HG03066 (cell line): ENCODE results near the gene ARHGAP26.

ENCODE experiments used
- ATAC-seq: cut with Tn5 transposase; IDR thresholded peaks from one replicate; pipeline ENCODE4 v1.9.1; 2021; ENCODE audit warnings: low read depth; ENCODE audit not compliant: unreplicated experiment

ARHGAP26 gene

GRCh38 chr5:142827934-142828576 is 57.9 kb downstream of the ARHGAP26 start:
- no peak for ATAC-seq

- ATAC-seq, result no peak
Measured at GRCh38 chr5:142828797-142829535, 58.8 kb downstream of the ARHGAP26 start.

- ATAC-seq, result no peak
Measured at GRCh38 chr5:142829801-142830220, 59.6 kb downstream of the ARHGAP26 start.

DNA sequence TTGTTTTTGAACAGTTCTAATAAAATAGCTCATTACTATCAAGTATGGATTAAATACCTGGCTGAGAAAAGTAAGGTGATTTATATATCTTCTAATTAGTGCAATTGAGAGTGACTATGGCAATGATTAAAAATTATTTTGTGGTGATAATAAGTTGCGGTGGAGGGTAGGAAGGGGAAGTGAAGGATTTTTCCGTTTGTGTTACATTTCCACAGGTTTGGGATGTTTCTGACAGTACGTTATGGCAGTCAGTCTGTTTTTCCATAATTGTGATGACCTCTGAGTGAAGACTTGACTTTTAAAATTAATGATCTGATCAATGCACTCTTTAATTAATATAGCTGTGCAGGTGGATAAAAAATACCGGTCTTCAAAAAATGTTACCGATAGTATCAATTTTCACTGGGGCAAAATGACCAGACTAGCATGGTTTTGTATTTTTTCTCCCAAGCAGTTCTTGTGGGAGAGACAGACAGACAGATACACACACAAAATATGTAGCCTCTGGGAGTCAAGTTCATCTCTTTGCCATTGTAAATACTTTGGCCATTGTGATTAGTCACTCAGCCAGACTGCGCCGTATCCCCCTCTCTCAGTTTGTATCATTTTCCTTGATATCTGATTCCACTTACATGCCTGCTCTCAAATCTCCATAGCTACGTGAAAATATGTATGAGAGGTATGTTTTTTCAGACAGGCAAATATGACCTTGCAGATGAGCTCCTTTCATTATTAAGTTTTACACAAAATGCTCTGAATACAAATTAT is 60.2 kb downstream of the ARHGAP26 start:
- no peak for ATAC-seq

DNA sequence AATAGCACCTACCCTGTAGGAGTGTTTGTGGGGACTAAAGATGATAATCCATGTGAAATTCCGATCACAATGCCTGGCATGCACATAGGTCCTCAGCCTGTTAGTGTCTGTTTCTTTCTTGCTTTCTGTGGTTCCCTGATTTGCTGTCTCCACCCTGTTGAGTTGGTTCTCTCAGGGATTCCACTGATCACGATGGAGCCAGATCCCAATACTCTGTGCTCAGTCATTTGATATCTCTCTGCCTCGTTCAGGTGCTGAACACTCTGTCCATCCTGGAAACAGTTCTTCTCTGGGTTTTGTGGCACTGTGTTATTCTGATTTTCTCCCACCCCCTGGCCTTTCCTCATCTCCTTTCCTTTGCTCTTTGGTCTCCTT is 60.8 kb downstream of the ARHGAP26 start:
- no peak for ATAC-seq

- ATAC-seq, result no peak
Measured at GRCh38 chr5:142832263-142832662, 62.1 kb downstream of the ARHGAP26 start.

GRCh38 chr5:142833517-142834449 is 63.6 kb downstream of the ARHGAP26 start:
- no peak for ATAC-seq

- ATAC-seq, result no peak
Measured at GRCh38 chr5:142834504-142834903, 64.3 kb downstream of the ARHGAP26 start.

GRCh38 chr5:142835540-142835939 is 65.4 kb downstream of the ARHGAP26 start:
- ATAC-seq, result no peak

- ATAC-seq, result no peak
Measured at GRCh38 chr5:142836048-142836447, 65.9 kb downstream of the ARHGAP26 start.

- no peak for ATAC-seq
Measured at GRCh38 chr5:142837081-142837725, 67.0 kb downstream of the ARHGAP26 start.

DNA sequence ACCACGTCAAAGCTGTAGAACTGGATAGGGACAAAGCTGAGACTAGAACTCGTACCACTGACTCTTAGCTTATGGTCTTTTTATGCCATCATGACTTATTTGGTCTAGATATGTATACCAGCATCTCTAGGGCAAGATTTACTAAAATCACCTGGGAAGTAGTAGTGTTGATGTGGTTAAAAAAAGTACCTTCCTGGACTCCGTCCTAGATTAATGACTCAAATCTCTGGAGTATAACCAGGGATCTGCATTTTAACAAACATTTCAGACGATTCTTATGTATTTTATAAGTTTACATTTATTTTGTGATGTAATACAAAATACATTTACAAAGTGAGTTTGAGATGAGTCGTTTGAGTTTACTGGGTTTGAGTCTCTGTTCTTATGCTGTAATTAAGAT is 68.7 kb downstream of the ARHGAP26 start:
- ATAC-seq, result no peak

DNA sequence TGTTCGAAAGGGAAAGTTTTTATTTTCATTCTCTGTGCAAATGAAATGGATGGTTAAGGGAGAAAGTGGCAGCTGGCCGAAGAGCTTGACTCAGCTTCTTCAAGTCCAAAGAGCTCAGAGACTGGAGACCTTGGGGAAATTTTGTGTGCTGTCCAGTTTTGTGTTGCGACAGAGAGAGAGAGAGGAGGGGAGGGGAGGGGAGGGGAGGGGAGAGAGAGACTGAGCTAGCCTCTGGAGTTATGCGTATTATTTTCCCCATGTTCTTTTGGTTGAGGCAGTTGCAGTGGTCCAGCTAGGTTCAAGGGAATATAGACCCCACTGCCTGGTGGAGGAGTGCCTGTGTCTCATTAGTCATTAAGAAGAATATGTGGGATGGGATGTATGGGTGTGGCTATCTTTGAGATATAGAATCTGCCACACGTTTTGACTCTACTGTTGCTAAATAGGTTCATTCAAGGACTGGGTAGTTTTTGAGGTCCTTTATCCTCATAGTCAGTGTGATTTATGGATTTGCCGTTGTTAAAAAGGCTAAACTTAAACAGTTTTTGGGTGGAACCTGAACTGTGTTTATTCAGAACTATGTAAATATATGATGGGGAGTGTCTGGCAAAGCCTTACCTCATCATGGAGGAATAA is 69.7 kb downstream of the ARHGAP26 start:
- no peak for ATAC-seq

GRCh38 chr5:142840575-142840974 is 70.4 kb downstream of the ARHGAP26 start:
- no peak for ATAC-seq

- no peak for ATAC-seq
Measured at GRCh38 chr5:142841511-142842265, 71.5 kb downstream of the ARHGAP26 start.

GRCh38 chr5:142842994-142843905 is 73.1 kb downstream of the ARHGAP26 start:
- ATAC-seq, result no peak

DNA sequence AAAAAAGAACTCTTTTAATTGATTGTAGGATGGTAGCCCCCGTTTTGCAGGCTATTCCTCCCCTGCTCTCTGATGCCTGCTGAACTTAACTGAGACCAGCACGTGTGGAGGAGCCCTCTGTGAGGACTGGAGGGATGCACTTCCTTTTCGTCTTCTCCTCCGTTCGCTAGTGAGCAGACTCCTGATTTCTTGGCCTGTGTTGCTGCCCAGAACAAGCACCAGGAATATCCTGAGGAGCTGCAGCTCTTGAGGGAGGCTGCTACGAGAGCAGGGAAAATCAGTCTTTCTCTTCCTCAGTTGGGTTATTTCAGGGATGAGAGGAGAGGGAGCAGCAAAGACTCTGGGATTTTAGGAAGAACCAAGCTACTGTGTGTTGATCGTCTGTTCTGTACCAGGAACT is 74.7 kb downstream of the ARHGAP26 start:
- no peak for ATAC-seq

DNA sequence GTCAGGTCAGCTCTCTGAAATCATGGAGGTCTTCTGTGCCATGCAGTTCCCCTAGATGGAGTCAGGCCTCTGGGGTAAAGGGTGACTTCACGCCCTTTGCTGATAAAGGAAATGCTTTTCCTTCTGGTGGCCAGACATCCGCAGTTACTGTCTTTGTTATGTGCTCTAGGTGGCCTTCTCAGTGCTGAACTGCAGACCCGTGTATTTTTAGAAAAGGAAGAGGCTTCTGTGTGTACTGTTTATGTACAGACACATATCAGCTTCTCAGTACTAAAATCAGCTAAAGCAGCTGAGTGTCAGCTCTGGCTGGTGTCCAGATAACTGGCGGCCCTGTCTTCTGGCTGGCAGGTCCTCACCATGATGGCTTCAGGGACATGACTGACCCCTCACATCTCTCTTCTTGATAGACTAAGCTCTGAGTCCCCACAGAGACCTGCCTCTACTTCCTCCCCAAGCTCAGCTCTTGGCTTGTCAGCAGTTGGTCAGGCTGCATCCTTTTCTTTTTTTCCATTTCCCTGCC is 75.3 kb downstream of the ARHGAP26 start:
- ATAC-seq, result peak; percentile 65
